T-cell (primary cell): Measurements from ENCODE around the gene CCDC27. TPM values are rescaled to one million over a fixed set of nuclear protein-coding genes. Genes with fewer than 3 reads are reported as not detected.

Experiments
- ATAC-seq, 4 experiments: fragments of 200-7000 bp in 3 of 4; fragments of 150-1000 bp in 1 of 4; cut with Tn5 transposase; replicated peaks in 1 of 4; 1 replicate in 3 of 4; 2 replicates in 1 of 4; pipeline ENCODE4 v1.10.0; 2021; ENCODE audit warnings: moderate library complexity in 3 of 4, mild to moderate bottlenecking in 2 of 4, moderate number of reproducible peaks in 1 of 4
- CTCF ChIA-PET, 2 donors: fragments of 300-600 bp; sonication (Branson Sonifier 250); formaldehyde crosslinking; loops; one replicate each; lab custom pipeline; 2022; ENCODE audit warnings: antibody characterized with exemption in 2 of 2; lab: Charles Lee
- POLR2A ChIA-PET, 2 donors: fragments of 300-600 bp; sonication (Branson Sonifier 250); formaldehyde crosslinking; loops; one replicate each; lab custom pipeline; 2022; ENCODE audit warnings: antibody characterized with exemption in 2 of 2; lab: Charles Lee
- DNase-seq, 35 experiments: peaks; one replicate each; pipeline versions ENCODE4 v3.0.0 to v3.0.0-alpha.2; 2013 to 2023
- H3K27ac ChIP-seq: one replicate; pipeline ENCODE4 v1.5.1; 2013; ENCODE audit warnings: low read length
- H3K27me3 ChIP-seq, 2 experiments: replicated peaks in 1 of 2; 1 replicate in 1 of 2; 2 replicates in 1 of 2; pipeline versions ENCODE4 v1.6.1 to v1.7.0; 2013; ENCODE audit warnings: low read length in 1 of 2, mixed read lengths in 1 of 2; ENCODE audit not compliant: control insufficient read depth in 2 of 2, insufficient read depth in 2 of 2; ENCODE audit errors: extremely low read depth in 1 of 2
- H3K36me3 ChIP-seq, 2 donors: 1 replicate in 1 of 2; 2 replicates in 1 of 2; pipeline versions ENCODE4 v1.6.1 to v1.7.0; 2013; ENCODE audit warnings: low read length in 1 of 2; ENCODE audit not compliant: control insufficient read depth in 2 of 2, insufficient read depth in 1 of 2; ENCODE audit errors: extremely low read depth in 1 of 2
- H3K4me1 ChIP-seq, 2 experiments: 1 replicate in 1 of 2; 2 replicates in 1 of 2; pipeline versions ENCODE4 v1.6.1 to v1.7.0; 2013; ENCODE audit warnings: low read length in 2 of 2, mixed read lengths in 1 of 2; ENCODE audit not compliant: insufficient read depth in 2 of 2, control insufficient read depth in 1 of 2; ENCODE audit errors: extremely low read depth in 1 of 2
- H3K4me3 ChIP-seq, 2 donors: 1 replicate in 1 of 2; 2 replicates in 1 of 2; pipeline versions ENCODE4 v1.5.1 to v1.7.0; 2013; ENCODE audit warnings: mild to moderate bottlenecking in 2 of 2, low read length in 1 of 2, moderate library complexity in 1 of 2; ENCODE audit not compliant: control insufficient read depth in 1 of 2; ENCODE audit errors: extremely low read depth in 1 of 2
- H3K9me3 ChIP-seq: 2 replicates; pipeline ENCODE4 v1.7.0; 2013
- H3K27ac Mint-ChIP-seq, 2 donors: one replicate each; pipeline ENCODE4 v1.8.0; 2020 to 2021; ENCODE audit warnings: mild to moderate bottlenecking in 2 of 2, mixed read lengths in 2 of 2
- H3K27me3 Mint-ChIP-seq, 2 donors: one replicate each; pipeline ENCODE4 v1.8.0; 2021 to 2022; ENCODE audit warnings: mixed read lengths in 2 of 2
- H3K36me3 Mint-ChIP-seq: one replicate; pipeline ENCODE4 v1.8.0; 2021; ENCODE audit warnings: mixed read lengths
- H3K4me1 Mint-ChIP-seq, 3 donors: one replicate each; pipeline ENCODE4 v1.8.0; 2020 to 2022; ENCODE audit warnings: mixed read lengths in 3 of 3, mild to moderate bottlenecking in 1 of 3
- H3K4me3 Mint-ChIP-seq, 3 donors: one replicate each; pipeline ENCODE4 v1.8.0; 2020 to 2022; ENCODE audit warnings: mild to moderate bottlenecking in 3 of 3, mixed read lengths in 3 of 3, moderate library complexity in 3 of 3
- H3K9me3 Mint-ChIP-seq, 3 donors: one replicate each; pipeline ENCODE4 v1.8.0; 2020 to 2022; ENCODE audit warnings: mixed read lengths in 3 of 3
- WGBS: methylation state at CpG from one replicate; pipeline ENCODE4 v1.1.5; 2013; ENCODE audit warnings: missing lambda C conversion rate; ENCODE audit not compliant: insufficient coverage; 5-methylcytosine and 5-hydroxymethylcytosine counted together
- total RNA-seq, 35 experiments: library from RNA in 6 of 35; stranded (reverse) in 6 of 35; fragments of 120-200 nt in 1 of 35; gene quantifications; one replicate each; pipeline versions ENCODE4 v1.2.1 to v1.2.4 and lab custom pipeline; 2013 to 2026

The CCDC27 gene
- total RNA-seq, 5 donors from 2014 or later (not counting 1 experiment from before 2014, with no cell fraction given) = not detected

DNA sequence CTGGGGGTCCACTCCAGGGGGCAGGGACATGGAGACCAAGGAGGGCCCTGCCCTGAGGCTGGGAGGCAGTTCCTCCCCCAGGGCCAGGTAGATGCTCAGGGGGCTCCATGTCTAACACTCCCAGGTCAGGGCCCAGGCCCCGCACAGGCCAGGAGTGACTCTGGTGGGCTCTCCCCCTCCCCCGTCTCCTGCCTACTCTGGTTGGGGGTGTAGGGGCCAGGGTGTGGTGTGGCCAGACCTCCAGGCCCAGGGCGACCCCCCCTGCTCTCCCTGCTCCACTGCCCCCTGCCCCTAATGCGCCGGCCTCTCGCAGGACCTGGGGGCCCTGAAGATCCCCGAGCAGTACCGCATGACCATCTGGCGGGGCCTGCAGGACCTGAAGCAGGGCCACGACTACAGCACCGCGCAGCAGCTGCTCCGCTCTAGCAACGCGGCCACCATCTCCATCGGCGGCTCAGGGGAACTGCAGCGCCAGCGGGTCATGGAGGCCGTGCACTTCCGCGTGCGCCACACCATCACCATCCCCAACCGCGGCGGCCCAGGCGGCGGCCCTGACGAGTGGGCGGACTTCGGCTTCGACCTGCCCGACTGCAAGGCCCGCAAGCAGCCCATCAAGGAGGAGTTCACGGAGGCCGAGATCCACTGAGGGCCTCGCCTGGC, 19.7 kb upstream of the CCDC27 start:
- no peak for DNase-seq
- Mint-ChIP-seq H3K4me1 (no peaks in the 10 kb centered on the region), H3K4me3 (no peak overlapping the region), H3K27ac (no peak overlapping the region), H3K9me3 (no peaks in the 10 kb centered on the region), H3K36me3 (peaks cover 6% of the 10 kb centered on the region), H3K27me3 (peaks cover 3 to 7% of the 10 kb centered on the region in 2 donors)
- Histone ChIP-seq H3K4me3 (no peak overlapping the region), H3K27ac (no peak overlapping the region), H3K36me3 (peaks cover 0 to 6% of the 10 kb centered on the region in 2 donors), H3K27me3 (peaks cover 0 to 39% of the 10 kb centered on the region in 2 experiments), H3K9me3 (no peaks in the 10 kb centered on the region), H3K4me1 (no peaks in the 10 kb centered on the region)
- 50% methylated on average over 33 of the region's 37 CpGs for WGBS
- CTCF ChIA-PET = no interaction called here
- POLR2A ChIA-PET = no interaction called here
- ATAC-seq = no peak

DNA sequence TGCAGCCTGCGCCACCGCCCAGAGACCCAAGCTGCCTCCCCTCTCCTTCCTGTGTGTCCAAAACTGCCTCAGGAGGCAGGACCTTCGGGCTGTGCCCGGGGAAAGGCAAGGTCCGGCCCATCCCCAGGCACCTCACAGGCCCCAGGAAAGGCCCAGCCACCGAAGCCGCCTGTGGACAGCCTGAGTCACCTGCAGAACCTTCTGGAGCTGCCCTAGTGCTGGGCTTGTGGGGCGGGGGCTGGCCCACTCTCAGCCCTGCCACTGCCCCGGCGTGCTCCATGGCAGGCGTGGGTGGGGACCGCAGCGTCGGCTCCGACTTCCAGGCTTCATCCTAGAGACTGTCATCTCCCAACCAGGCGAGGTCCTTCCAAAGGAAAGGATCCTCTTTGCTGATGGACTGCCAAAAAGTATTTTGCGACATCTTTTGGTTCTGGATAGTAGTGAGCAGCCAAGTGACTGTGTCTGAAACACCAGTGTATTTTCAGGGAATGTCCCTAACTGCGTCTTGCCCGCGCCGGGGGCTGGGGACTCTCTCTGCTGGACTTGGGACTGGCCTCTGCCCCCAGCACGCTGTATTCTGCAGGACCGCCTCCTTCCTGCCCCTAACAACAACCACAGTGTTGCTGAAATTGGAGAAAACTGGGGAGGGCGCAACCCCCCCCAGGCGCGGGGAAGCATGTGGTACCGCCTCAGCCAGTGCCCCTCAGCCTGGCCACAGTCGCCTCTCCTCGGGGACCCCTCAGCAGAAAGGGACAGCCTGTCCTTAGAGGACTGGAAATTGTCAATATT, 19.0 kb upstream of the CCDC27 start:
- ATAC-seq = no peak
- no peaks in the 10 kb centered on the region for H3K4me1 ChIP-seq
- DNase-seq = no peak
- ChIA-PET POLR2A (no interaction called here), CTCF (interaction anchor here in 1 of 2 donors (0.6 kb wide), 1 partner anchor 106 kb away, joined by 3 read pairs; no protein-coding TSS in a partner anchor)
- Mint-ChIP-seq H3K27me3 (peaks cover 3 to 7% of the 10 kb centered on the region in 2 donors), H3K4me3 (no peak overlapping the region), H3K4me1 (no peaks in the 10 kb centered on the region), H3K9me3 (no peaks in the 10 kb centered on the region), H3K36me3 (peaks cover 6% of the 10 kb centered on the region), H3K27ac (no peak overlapping the region)
- 83% methylated on average over 13 of the region's 29 CpGs for WGBS
- H3K36me3 ChIP-seq = peaks cover 4 to 13% of the 10 kb centered on the region in 2 donors
- no peak overlapping the region for H3K27ac ChIP-seq
- no peaks in the 10 kb centered on the region for H3K9me3 ChIP-seq
- H3K27me3 ChIP-seq = peaks cover 0 to 36% of the 10 kb centered on the region in 2 experiments
- no peak overlapping the region for H3K4me3 ChIP-seq

DNA sequence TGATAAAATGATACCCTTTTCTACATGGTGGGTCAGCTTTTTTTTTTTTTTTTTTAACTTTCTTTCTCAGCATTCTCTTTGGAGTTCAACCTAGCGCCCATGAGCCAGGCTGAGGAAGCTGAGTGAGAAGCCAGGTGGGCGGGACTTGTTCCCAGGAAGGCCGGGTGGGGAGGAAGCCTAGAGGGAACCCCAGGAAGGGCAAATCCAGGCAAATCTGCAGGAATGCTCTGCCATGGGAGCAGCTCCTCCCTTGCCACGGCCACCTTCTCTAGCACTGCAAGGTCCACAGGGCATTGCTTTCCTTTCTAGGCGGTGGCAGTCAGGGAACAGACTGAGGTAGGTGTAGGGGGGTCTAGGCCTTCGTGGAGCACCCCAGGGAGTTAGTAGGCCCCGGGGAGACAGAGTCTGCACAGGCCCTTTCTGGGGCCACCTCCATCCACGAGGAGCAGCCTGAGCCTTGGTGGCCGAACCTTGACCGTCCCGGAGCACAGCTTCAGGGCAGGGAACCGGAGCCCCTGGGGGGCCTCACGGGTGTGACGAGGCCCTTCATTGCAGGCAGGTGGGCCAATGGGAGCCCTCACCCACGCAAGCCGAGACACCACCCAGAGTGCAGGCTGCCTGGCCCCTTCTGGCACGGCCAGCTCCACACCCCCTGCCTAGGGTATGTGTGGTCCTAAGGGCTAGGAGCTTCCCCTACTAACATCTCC, 18.2 kb upstream of the CCDC27 start:
- H3K36me3 Mint-ChIP-seq = peaks cover 6% of the 10 kb centered on the region
- ATAC-seq (no peak), DNase-seq (no peak)
- CTCF ChIA-PET = interaction anchor here in 1 of 2 donors (0.6 kb wide), 1 partner anchor 105 kb away, joined by 3 read pairs; no protein-coding TSS in a partner anchor
- H3K27me3 Mint-ChIP-seq = peaks cover 0 to 2% of the 10 kb centered on the region in 2 donors
- Histone ChIP-seq H3K27me3 (peaks cover 0 to 36% of the 10 kb centered on the region in 2 experiments), H3K9me3 (no peaks in the 10 kb centered on the region), H3K4me1 (no peaks in the 10 kb centered on the region), H3K27ac (no peak overlapping the region), H3K36me3 (peaks cover 12 to 13% of the 10 kb centered on the region in 2 donors), H3K4me3 (no peak overlapping the region)
- POLR2A ChIA-PET = no interaction called here
- no peak overlapping the region for H3K4me3 Mint-ChIP-seq
- no peaks in the 10 kb centered on the region for H3K4me1 Mint-ChIP-seq
- 88% methylated on average over 13 of the region's 17 CpGs for WGBS
- H3K27ac Mint-ChIP-seq = no peak overlapping the region
- H3K9me3 Mint-ChIP-seq = no peaks in the 10 kb centered on the region

DNA sequence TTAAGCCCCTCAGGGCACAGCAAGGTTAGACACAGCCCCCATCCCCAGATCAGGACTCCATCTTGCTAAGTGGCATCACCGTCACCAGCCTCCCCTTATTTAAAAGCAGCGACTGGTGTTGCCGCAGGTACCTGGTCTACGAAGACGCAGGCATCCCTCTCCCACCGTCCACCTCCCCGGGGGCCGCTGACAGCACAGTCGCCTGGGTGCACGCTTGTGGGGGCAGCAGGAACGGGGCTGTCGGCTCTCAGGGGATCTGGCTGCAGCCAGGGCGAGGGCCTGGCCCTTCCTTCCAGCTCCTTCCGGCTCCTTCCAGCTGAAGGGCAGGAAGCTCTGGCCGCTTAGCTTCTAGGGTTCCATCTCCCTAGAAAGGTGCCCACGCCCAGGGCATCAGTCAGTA, 17.6 kb upstream of the CCDC27 start:
- Mint-ChIP-seq H3K4me1 (no peaks in the 10 kb centered on the region), H3K27ac (no peak overlapping the region), H3K4me3 (no peak overlapping the region), H3K36me3 (peaks cover 6% of the 10 kb centered on the region), H3K9me3 (no peaks in the 10 kb centered on the region), H3K27me3 (peaks cover 0 to 2% of the 10 kb centered on the region in 2 donors)
- WGBS = 94% methylated on average over 16 of the region's 16 CpGs
- Histone ChIP-seq H3K4me3 (no peak overlapping the region), H3K4me1 (no peaks in the 10 kb centered on the region), H3K36me3 (peaks cover 12 to 13% of the 10 kb centered on the region in 2 donors), H3K27me3 (peaks cover 0 to 30% of the 10 kb centered on the region in 2 experiments), H3K9me3 (no peaks in the 10 kb centered on the region), H3K27ac (no peak overlapping the region)
- ChIA-PET CTCF (no interaction called here), POLR2A (no interaction called here)
- ATAC-seq = no peak
- DNase-seq = no peak

DNA sequence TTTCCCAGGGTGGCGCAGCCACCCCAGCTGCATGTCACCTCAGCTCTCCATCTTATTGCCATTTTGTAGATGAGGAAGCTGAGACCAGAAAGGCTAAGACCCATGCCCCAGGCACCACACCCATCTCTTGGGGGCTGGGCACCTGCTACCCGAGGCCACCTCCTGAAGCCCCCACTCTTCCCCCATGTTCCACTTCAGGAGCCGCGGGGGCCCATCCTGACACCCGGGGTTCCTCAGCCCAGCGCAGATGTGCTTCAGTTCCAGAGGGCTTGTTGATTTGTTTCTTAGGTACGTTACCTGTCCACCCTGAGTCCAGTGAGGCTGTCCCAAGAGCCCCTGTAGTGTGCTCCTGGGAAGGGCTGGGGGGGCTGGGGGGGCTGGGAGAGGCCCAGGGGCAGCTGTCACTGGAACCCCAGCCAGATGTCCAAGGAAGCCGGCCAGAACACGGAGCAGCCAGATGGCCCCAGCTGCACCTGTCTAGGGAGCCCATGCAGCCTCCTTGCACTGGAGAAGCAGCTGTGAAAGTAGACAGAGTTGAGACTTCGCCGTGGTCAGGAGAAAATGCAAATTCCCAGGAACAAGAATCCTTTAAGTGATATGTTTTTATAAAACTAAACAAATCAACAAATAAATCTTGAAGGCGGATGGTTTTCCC, 17.1 kb upstream of the CCDC27 start:
- no peaks in the 10 kb centered on the region for H3K9me3 Mint-ChIP-seq
- Histone ChIP-seq H3K36me3 (peaks cover 13 to 18% of the 10 kb centered on the region in 2 donors), H3K4me1 (no peaks in the 10 kb centered on the region), H3K27ac (no peak overlapping the region), H3K27me3 (peaks cover 0 to 25% of the 10 kb centered on the region in 2 experiments), H3K4me3 (no peak overlapping the region), H3K9me3 (no peaks in the 10 kb centered on the region)
- no peak for ATAC-seq
- WGBS = 85% methylated on average over 4 of the region's 12 CpGs
- DNase-seq = no peak
- ChIA-PET CTCF (no interaction called here), POLR2A (no interaction called here)
- no peak overlapping the region for H3K27ac Mint-ChIP-seq
- no peak overlapping the region for H3K4me3 Mint-ChIP-seq
- H3K36me3 Mint-ChIP-seq = peaks cover 6% of the 10 kb centered on the region
- H3K4me1 Mint-ChIP-seq = no peaks in the 10 kb centered on the region
- H3K27me3 Mint-ChIP-seq = peaks cover 0 to 2% of the 10 kb centered on the region in 2 donors

DNA sequence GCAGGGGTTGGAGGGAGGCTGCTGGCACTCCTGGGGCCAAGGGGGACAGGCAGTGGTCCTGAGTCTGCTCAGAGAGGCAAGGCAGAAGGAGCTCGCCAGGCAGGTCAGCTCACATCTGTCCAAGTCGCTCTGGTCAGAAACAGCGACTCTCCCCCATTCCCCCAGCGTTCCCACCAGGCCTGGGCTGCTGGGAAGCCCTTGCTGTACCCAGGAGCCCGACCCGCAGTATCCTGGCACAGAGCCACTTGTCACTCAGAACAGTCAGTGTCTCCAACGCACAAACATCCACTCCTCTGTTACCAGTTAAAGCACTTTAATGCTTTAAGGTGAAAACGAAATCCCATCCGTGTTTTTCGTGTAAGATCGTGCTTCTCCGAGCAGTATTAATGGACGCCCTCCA, 16.6 kb upstream of the CCDC27 start:
- POLR2A ChIA-PET = no interaction called here
- ATAC-seq = no peak
- H3K9me3 Mint-ChIP-seq = no peaks in the 10 kb centered on the region
- H3K4me3 Mint-ChIP-seq = no peak overlapping the region
- H3K27ac Mint-ChIP-seq = no peak overlapping the region
- no peak overlapping the region for H3K27ac ChIP-seq
- no peaks in the 10 kb centered on the region for H3K4me1 Mint-ChIP-seq
- H3K36me3 Mint-ChIP-seq = peaks cover 6% of the 10 kb centered on the region
- peaks cover 14 to 20% of the 10 kb centered on the region in 2 donors for H3K36me3 ChIP-seq
- no peak overlapping the region for H3K4me3 ChIP-seq
- peaks cover 0 to 20% of the 10 kb centered on the region in 2 experiments for H3K27me3 ChIP-seq
- CTCF ChIA-PET = no interaction called here
- H3K4me1 ChIP-seq = no peaks in the 10 kb centered on the region
- no peaks in the 10 kb centered on the region for H3K9me3 ChIP-seq
- WGBS = 94% methylated on average over 8 of the region's 13 CpGs
- no peak for DNase-seq
- peaks cover 0 to 2% of the 10 kb centered on the region in 2 donors for H3K27me3 Mint-ChIP-seq
